ENCODE measurements around the gene GRB10. TPM values are rescaled to one million over a fixed set of nuclear protein-coding genes. Genes with fewer than 3 reads are reported as not detected.
A peak's percentile ranks its signal among the peaks of the same experiment; 100 is the strongest.

Gene GRB10
- polyA plus RNA-seq, 2 of the 4 experiments (the other 2 are of a cell fraction): 23.2 to 37.0 TPM

DNA sequence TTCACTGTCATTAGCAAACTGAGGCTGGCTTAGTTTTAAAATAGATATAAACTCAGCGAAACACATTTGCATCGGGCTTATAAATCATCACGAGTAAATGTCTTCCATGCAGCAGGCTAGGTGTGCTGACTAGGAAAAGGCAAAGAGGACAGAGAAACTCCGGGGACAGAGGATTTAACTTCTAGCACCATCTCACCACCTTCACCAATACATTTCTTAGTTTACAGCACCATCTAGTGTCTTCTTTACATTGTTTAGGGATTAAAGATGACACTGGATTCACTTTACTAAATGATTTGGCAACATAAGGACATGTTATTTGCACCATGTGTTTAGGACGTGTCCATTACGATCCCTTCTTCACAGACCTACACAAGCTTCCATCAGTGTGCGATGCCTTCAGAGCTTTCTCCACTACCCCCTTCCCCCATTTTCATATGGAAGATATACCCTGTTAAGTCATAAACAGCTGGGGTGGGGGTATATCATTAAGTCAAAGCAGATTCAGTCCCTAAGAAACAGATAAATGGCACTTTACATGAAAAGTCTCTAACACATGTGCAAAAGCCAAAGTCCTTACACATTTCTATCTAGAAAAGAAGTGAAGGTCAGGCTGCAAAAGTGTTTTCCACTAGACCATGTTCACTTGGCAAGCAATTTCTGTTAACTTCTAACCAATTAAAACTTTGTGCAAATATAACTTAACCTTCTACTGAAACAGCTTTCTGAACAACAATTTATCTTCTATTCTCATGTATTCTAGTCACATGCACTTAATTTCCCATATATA is 103.3 kb downstream of the GRB10 start:
- peak; percentile 78 to 88 for ATAC-seq
- no peak overlapping the region for H3K4me2 ChIP-seq
- CTCF ChIA-PET: interaction anchor here (0.5 to 4.3 kb wide), 13 partner anchors 14 to 482 kb away, joined by 3 to 34 read pairs (median 4); no protein-coding TSS in a partner anchor
- no peak overlapping the region for H3K27ac ChIP-seq
- WGBS (ENCODE audit: missing lambda C conversion rate): 35% methylated on average over 7 of the region's 7 CpGs
- POLR2A ChIA-PET: no interaction called here
- peaks cover 7% of the 10 kb centered on the region; the same call in 1 of the 3 replicates for H3K4me1 ChIP-seq
- no peak overlapping the region for H3K4me3 ChIP-seq
- TF ChIP-seq RARB (CRISPR knock-in tag; IDR thresholded peaks at IDR 0.05) (no peak), RNF2 (IDR thresholded peaks at IDR 0.05; ENCODE audit: borderline replicate concordance, low read depth) (no peak), CBX2 (IDR thresholded peaks at IDR 0.05; ENCODE audit: borderline replicate concordance, low read depth) (no peak), SREBF2 (IDR thresholded peaks at IDR 0.05) (no peak), SMC3 (IDR thresholded peaks at IDR 0.05) (peak; percentile 55; the same call in 2 of the 3 replicates), CEBPB (IDR thresholded peaks at IDR 0.05) (no peak), JUN (IDR thresholded peaks at IDR 0.05) (no peak), HOXA7 (CRISPR knock-in tag; IDR thresholded peaks at IDR 0.05) (no peak), EHF (CRISPR knock-in tag; IDR thresholded peaks at IDR 0.05) (no peak), RAD21 (conservative IDR thresholded peaks at IDR 0.05 in 1 of 2, IDR thresholded peaks at IDR 0.05 in 1 of 2) (peak; percentile 64 to 65)
- TF ChIP-seq, protein P1, sequence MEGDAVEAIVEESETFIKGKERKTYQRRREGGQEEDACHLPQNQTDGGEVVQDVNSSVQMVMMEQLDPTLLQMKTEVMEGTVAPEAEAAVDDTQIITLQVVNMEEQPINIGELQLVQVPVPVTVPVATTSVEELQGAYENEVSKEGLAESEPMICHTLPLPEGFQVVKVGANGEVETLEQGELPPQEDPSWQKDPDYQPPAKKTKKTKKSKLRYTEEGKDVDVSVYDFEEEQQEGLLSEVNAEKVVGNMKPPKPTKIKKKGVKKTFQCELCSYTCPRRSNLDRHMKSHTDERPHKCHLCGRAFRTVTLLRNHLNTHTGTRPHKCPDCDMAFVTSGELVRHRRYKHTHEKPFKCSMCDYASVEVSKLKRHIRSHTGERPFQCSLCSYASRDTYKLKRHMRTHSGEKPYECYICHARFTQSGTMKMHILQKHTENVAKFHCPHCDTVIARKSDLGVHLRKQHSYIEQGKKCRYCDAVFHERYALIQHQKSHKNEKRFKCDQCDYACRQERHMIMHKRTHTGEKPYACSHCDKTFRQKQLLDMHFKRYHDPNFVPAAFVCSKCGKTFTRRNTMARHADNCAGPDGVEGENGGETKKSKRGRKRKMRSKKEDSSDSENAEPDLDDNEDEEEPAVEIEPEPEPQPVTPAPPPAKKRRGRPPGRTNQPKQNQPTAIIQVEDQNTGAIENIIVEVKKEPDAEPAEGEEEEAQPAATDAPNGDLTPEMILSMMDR (IDR thresholded peaks at IDR 0.05): peak; percentile 54; the same call in 2 of the 3 replicates
- TF ChIP-seq, protein P2, sequence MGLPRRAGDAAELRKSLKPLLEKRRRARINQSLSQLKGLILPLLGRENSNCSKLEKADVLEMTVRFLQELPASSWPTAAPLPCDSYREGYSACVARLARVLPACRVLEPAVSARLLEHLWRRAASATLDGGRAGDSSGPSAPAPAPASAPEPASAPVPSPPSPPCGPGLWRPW (IDR thresholded peaks at IDR 0.05): no peak
- TF ChIP-seq, protein P3, sequence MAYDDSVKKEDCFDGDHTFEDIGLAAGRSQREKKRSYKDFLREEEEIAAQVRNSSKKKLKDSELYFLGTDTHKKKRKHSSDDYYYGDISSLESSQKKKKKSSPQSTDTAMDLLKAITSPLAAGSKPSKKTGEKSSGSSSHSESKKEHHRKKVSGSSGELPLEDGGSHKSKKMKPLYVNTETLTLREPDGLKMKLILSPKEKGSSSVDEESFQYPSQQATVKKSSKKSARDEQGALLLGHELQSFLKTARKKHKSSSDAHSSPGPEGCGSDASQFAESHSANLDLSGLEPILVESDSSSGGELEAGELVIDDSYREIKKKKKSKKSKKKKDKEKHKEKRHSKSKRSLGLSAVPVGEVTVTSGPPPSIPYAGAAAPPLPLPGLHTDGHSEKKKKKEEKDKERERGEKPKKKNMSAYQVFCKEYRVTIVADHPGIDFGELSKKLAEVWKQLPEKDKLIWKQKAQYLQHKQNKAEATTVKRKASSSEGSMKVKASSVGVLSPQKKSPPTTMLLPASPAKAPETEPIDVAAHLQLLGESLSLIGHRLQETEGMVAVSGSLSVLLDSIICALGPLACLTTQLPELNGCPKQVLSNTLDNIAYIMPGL (CRISPR knock-in tag; IDR thresholded peaks at IDR 0.05; ENCODE audit: borderline replicate concordance): no peak
- DNase-seq (ENCODE audit: low read depth in 1 of 2, low spot score in 1 of 2): peak; percentile 41 to 56
- no peaks in the 10 kb centered on the region for H3K9me3 ChIP-seq
- FAIRE-seq: peak; percentile 98

DNA sequence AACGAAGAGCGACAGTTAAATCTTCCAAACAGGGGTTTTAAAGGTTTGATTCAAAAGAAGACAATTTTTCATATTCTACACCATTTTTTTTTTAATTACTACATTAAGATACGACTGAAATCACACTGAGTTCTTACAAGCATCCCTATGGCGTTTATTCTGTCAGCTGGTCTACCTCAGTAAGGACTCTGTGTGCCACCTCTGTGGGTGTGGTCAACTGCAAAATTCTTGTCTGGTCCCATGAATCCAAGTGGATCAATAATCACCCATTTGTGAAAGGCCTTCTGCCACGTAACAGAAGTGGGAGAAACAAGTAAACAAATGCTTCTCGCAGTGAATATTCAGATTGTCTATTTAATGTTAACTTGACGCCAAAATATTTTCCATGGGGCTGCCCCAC is 104.1 kb downstream of the GRB10 start:
- no peak for FAIRE-seq
- TF ChIP-seq, protein P4, sequence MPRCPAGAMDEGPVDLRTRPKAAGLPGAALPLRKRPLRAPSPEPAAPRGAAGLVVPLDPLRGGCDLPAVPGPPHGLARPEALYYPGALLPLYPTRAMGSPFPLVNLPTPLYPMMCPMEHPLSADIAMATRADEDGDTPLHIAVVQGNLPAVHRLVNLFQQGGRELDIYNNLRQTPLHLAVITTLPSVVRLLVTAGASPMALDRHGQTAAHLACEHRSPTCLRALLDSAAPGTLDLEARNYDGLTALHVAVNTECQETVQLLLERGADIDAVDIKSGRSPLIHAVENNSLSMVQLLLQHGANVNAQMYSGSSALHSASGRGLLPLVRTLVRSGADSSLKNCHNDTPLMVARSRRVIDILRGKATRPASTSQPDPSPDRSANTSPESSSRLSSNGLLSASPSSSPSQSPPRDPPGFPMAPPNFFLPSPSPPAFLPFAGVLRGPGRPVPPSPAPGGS (IDR thresholded peaks at IDR 0.05): no peak
- no peak for TF ChIP-seq RFX5 (IDR thresholded peaks at IDR 0.05)
- no peak for TF ChIP-seq EP300 (IDR thresholded peaks at IDR 0.05)
- TF ChIP-seq HOXB5 (CRISPR knock-in tag; IDR thresholded peaks at IDR 0.05): no peak
- ChIA-PET POLR2A (no interaction called here), CTCF (interaction anchor here (0.6 to 4.3 kb wide), 7 partner anchors 13 to 482 kb away, joined by 4 to 34 read pairs (median 7); no protein-coding TSS in a partner anchor)
- DNase-seq (ENCODE audit: low read depth in 1 of 2, low spot score in 1 of 2): no peak
- peaks cover 7% of the 10 kb centered on the region; the same call in 1 of the 3 replicates for H3K4me1 ChIP-seq
- no peak for ATAC-seq
- H3K27ac ChIP-seq: no peak overlapping the region
- WGBS (ENCODE audit: missing lambda C conversion rate): 80% methylated on average over 7 of the region's 7 CpGs
- no peak overlapping the region for H3K4me3 ChIP-seq
- no peak overlapping the region for H3K4me2 ChIP-seq
- no peaks in the 10 kb centered on the region for H3K9me3 ChIP-seq

Measured in A549 (cell line).